Kidney epithelial cell (primary cell): ENCODE data around the gene AMN. TPM values are rescaled to one million over a fixed set of nuclear protein-coding genes. Genes with fewer than 3 reads are reported as not detected.

Experiments used
- DNase-seq: peaks from one replicate; pipeline ENCODE4 v3.0.0-alpha.2; 2010; ENCODE audit warnings: low read depth
- H3K27me3 ChIP-seq: 2 replicates; pipeline ENCODE4 v1.6.0; 2011; ENCODE audit warnings: low read length; ENCODE audit not compliant: control insufficient read depth, insufficient read depth
- H3K36me3 ChIP-seq: 2 replicates; pipeline ENCODE4 v1.5.1; 2011; ENCODE audit warnings: low read length; ENCODE audit not compliant: control insufficient read depth, insufficient read depth
- H3K4me3 ChIP-seq: 2 replicates; pipeline ENCODE4 v1.5.1; 2011; ENCODE audit warnings: low read depth, mild to moderate bottlenecking, control low read depth, low read length
- total RNA-seq: library from RNA; depleted of rRNA; stranded (reverse); fragments of >200 nt; gene quantifications from 2 replicates; pipeline ENCODE4 v1.2.3, GENCODE V29; 2015
- TF ChIP-seq, protein P1 (sequence below): IDR thresholded peaks from 2 replicates; pipeline ENCODE4 v1.5.1; 2011; ENCODE audit warnings: mild to moderate bottlenecking, moderate library complexity, low read length, control low read depth, inconsistent platforms; ENCODE audit not compliant: insufficient read depth, poor library complexity, severe bottlenecking

AMN gene
- total RNA-seq, 1 donor from 2014 or later = 0.54 TPM

DNA sequence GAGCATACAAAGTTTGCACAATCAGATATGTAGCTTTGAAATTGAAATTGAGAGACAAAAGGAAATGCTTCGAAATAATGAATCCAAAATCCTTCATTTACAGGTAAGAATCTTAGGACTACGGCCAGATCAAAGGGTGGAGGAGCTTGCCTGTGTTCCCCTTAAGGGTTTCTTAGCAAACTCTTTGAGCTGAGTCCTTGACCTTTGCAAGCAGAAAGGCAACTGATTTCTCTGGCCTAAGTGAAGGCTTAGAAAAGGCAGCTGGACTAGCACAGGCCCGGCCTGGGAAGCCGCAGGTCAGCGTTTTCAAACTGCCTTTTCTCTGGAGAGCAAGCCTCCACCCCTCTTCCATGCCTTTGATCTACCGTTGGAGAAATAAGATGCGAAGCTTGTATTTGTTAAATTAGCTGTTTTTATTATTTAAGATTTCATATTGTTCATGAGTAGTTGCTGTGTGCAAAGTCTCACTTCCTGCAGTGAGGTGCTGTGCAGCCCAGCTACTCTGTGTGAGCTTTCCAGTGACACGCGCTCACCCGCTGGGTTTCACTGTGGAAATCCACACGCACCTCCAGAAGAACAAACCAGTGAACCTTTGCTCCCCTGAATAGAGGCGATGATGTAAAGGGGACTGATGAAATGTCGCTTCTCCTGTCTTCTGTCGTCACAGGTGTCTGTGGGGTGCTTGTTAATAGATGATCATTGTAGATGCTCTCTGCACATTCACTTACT is 25.0 kb upstream of the AMN start:
- H3K27me3 ChIP-seq = no peaks in the 10 kb centered on the region
- no peak overlapping the region for H3K4me3 ChIP-seq
- TF ChIP-seq, protein P1, sequence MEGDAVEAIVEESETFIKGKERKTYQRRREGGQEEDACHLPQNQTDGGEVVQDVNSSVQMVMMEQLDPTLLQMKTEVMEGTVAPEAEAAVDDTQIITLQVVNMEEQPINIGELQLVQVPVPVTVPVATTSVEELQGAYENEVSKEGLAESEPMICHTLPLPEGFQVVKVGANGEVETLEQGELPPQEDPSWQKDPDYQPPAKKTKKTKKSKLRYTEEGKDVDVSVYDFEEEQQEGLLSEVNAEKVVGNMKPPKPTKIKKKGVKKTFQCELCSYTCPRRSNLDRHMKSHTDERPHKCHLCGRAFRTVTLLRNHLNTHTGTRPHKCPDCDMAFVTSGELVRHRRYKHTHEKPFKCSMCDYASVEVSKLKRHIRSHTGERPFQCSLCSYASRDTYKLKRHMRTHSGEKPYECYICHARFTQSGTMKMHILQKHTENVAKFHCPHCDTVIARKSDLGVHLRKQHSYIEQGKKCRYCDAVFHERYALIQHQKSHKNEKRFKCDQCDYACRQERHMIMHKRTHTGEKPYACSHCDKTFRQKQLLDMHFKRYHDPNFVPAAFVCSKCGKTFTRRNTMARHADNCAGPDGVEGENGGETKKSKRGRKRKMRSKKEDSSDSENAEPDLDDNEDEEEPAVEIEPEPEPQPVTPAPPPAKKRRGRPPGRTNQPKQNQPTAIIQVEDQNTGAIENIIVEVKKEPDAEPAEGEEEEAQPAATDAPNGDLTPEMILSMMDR = no peak
- H3K36me3 ChIP-seq = no peaks in the 10 kb centered on the region
- no peak for DNase-seq

DNA sequence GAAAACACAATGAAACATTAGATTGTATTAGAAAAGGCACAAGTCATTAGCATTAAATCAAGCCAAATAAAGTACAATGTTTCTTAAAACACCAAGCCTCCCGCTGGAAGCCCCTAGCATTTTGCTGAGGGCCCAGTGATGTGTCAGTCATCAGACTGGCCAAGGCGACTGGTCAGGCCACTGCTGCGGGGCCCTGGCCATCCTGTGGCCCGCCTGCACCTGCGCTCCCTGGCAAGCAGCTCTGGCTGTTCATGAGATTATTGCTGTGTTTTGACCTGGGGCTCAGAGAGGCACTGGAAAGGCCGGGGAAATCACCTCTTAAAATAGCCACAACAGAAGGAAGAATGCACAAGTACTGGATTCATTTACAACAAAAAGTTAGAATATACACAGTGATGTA is 24.2 kb upstream of the AMN start:
- TF ChIP-seq, protein P1 = no peak
- H3K36me3 ChIP-seq = no peaks in the 10 kb centered on the region
- H3K27me3 ChIP-seq = no peaks in the 10 kb centered on the region
- DNase-seq = no peak
- H3K4me3 ChIP-seq = no peak overlapping the region

DNA sequence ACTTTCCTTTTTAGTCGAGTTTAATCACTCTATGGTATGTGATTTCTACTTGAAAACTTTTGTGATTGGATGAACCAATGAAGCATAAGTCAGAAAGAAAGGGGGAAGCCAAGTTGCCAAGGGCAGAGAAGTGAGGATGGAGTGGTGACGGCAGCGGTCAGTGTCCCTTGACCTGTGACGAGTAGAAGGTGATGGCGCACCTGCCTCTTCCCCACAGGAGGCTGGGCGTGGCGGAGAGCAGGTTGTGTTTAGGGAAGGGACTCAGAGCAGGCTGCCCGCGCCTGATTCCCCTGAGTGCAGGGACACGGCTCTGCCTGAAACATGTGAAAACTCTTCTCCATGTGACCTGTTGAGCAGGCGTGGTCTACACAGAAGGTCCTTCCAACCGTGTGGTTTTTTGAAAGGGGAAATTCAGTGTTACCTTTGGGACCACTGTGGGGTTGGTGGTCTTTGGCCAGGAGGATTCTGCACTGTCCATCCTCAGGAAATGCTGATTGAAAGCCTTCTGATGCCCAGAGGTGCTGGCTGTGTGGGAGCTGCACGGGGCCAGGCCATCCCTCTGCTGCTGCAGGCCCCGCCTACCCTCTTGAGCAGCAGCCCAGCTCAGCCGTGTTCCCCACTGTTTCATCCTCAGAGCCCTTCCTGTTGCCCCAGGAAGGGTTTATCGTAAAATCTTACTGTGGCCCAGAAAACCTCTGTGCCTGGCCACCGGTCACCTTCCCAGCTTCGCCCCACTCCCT is 23.5 kb upstream of the AMN start:
- Histone ChIP-seq H3K4me3 (no peak overlapping the region), H3K27me3 (no peaks in the 10 kb centered on the region), H3K36me3 (no peaks in the 10 kb centered on the region)
- TF ChIP-seq, protein P1 = no peak
- DNase-seq = no peak

DNA sequence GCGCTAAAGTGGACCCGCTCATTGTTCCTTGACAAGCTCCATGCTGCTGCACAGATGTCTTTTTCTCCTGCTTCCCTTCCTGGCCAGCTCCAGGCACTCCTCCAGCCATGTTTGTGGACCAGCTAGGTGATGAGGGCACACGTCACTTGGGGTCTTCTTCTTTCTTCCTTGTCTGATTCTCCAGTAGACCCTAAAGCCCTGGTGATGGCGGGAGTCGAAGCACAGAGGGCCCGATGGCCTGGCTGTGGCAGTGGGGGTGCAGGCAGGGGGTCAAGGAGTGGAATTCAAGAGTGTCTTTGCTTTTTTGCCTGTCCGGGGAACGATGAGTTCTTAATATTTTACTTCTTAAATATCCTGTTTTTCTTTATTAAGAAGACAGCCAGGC is 23.0 kb upstream of the AMN start:
- H3K4me3 ChIP-seq = no peak overlapping the region
- no peaks in the 10 kb centered on the region for H3K27me3 ChIP-seq
- TF ChIP-seq, protein P1 = no peak
- no peak for DNase-seq
- H3K36me3 ChIP-seq = no peaks in the 10 kb centered on the region

DNA sequence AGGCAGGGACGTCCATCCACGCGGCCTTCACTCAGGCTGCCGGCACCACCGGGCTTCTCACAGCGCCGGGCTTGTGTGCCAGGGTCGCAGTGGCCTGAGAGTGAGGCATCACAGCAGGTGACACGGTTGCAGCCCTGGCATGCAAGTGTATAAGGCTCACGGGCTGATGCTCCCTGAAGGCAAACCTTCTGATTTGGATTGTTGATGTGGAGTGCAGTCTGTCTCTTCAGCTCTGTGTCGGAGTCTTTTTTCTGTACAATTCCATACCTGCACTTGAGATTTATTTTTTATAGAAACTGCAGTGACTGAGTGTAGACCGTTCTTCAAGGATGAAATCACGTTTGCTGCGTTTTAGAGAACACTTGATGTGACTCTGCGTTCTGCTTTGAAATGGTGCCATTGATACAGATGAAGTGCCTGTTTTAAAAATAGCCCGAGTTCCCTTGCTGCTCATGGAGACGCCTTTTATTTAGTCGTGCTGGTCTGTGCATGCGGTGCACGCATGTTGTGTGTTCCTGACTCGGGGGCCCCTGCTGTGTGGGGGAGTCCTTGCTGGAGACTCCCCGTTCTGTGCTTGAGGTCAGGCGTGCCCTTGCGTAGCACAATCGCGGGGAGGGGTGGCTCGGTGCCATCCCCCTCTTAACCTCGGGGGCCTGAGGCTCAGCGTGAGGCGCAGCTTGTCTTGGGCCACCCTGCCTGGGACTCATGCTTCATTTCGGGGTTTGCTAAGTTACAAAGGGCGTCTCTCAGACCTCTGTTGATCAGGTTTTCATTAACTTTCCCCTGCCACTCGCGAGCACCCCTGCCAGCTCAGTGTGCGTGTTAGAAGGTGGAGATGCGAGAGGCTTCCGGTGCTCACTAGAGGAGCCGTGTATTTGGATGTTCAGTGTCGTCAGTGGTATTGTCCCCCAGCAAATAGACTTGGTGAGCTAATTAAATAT is 21.6 kb upstream of the AMN start:
- Histone ChIP-seq H3K27me3 (no peaks in the 10 kb centered on the region), H3K4me3 (no peak overlapping the region), H3K36me3 (no peaks in the 10 kb centered on the region)
- no peak for DNase-seq
- TF ChIP-seq, protein P1 = no peak
